ENCODE results near the gene THSD4.

DNA sequence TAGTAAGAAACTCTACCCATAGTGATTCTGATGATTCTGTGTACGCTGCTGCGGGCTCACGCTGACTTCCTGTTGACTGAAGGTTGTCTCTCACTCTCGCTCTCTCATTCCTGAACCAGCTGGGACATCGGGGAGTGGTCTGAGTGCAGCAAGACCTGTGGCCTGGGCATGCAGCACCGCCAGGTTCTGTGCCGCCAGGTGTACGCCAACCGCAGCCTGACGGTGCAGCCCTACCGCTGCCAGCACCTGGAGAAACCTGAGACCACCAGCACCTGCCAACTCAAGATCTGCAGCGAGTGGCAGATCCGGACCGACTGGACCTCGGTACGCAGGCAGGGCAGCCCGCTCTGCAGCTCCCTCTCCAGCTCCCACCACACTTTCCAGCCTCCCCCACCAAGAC lies 631.4 kb downstream of the THSD4 start:
- TF ChIP-seq EZH2 (IDR thresholded peaks at IDR 0.05; ENCODE audit: borderline replicate concordance, insufficient read depth, low read length, poor library complexity, severe bottlenecking) (no peak), TAF1 (IDR thresholded peaks at IDR 0.05; ENCODE audit: low read depth) (no peak), EP300 (conservative IDR thresholded peaks at IDR 0.05; ENCODE audit: poor library complexity, severe bottlenecking) (no peak)
- TF ChIP-seq, protein P1, sequence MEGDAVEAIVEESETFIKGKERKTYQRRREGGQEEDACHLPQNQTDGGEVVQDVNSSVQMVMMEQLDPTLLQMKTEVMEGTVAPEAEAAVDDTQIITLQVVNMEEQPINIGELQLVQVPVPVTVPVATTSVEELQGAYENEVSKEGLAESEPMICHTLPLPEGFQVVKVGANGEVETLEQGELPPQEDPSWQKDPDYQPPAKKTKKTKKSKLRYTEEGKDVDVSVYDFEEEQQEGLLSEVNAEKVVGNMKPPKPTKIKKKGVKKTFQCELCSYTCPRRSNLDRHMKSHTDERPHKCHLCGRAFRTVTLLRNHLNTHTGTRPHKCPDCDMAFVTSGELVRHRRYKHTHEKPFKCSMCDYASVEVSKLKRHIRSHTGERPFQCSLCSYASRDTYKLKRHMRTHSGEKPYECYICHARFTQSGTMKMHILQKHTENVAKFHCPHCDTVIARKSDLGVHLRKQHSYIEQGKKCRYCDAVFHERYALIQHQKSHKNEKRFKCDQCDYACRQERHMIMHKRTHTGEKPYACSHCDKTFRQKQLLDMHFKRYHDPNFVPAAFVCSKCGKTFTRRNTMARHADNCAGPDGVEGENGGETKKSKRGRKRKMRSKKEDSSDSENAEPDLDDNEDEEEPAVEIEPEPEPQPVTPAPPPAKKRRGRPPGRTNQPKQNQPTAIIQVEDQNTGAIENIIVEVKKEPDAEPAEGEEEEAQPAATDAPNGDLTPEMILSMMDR (IDR thresholded peaks at IDR 0.05; ENCODE audit: poor library complexity, severe bottlenecking): no peak
- TF ChIP-seq, protein P2, sequence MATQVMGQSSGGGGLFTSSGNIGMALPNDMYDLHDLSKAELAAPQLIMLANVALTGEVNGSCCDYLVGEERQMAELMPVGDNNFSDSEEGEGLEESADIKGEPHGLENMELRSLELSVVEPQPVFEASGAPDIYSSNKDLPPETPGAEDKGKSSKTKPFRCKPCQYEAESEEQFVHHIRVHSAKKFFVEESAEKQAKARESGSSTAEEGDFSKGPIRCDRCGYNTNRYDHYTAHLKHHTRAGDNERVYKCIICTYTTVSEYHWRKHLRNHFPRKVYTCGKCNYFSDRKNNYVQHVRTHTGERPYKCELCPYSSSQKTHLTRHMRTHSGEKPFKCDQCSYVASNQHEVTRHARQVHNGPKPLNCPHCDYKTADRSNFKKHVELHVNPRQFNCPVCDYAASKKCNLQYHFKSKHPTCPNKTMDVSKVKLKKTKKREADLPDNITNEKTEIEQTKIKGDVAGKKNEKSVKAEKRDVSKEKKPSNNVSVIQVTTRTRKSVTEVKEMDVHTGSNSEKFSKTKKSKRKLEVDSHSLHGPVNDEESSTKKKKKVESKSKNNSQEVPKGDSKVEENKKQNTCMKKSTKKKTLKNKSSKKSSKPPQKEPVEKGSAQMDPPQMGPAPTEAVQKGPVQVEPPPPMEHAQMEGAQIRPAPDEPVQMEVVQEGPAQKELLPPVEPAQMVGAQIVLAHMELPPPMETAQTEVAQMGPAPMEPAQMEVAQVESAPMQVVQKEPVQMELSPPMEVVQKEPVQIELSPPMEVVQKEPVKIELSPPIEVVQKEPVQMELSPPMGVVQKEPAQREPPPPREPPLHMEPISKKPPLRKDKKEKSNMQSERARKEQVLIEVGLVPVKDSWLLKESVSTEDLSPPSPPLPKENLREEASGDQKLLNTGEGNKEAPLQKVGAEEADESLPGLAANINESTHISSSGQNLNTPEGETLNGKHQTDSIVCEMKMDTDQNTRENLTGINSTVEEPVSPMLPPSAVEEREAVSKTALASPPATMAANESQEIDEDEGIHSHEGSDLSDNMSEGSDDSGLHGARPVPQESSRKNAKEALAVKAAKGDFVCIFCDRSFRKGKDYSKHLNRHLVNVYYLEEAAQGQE (IDR thresholded peaks at IDR 0.05; ENCODE audit: borderline replicate concordance): no peak

All from neural cell (in vitro differentiated cells).